Lung (tissue), 12 donors: ENCODE data around the gene ZNF300. TPM values are rescaled to one million over a fixed set of nuclear protein-coding genes. Genes with fewer than 3 reads are reported as not detected.

Source experiments
- ATAC-seq: fragments of 200-7000 bp; cut with Tn5 transposase; one replicate; pipeline ENCODE4 v1.9.1; 2020; ENCODE audit warnings: moderate number of reproducible peaks; ENCODE audit not compliant: insufficient read depth, low FRiP score
- DNase-seq, 3 donors: peaks; one replicate each; pipeline ENCODE4 v3.0.0-alpha.2; 2013 to 2017
- H3K27ac ChIP-seq, 2 donors: one replicate each; pipeline ENCODE4 v1.5.1; 2013; ENCODE audit warnings: mild to moderate bottlenecking in 2 of 2, moderate library complexity in 2 of 2, control low read depth in 1 of 2, inconsistent platforms in 1 of 2, low read depth in 1 of 2, low read length in 1 of 2
- H3K27me3 ChIP-seq, 3 donors: one replicate each; pipeline ENCODE4 v1.5.1; 2013; ENCODE audit warnings: low read length in 2 of 3; ENCODE audit not compliant: control insufficient read depth in 3 of 3, insufficient read depth in 3 of 3
- H3K36me3 ChIP-seq, 4 donors: one replicate each; pipeline ENCODE4 v1.5.1; 2013; ENCODE audit warnings: low read length in 4 of 4, mild to moderate bottlenecking in 1 of 4, moderate library complexity in 1 of 4; ENCODE audit not compliant: control insufficient read depth in 4 of 4, insufficient read depth in 4 of 4
- H3K4me1 ChIP-seq, 5 donors: one replicate each; pipeline ENCODE4 v1.5.1; 2013; ENCODE audit warnings: low read length in 5 of 5, mild to moderate bottlenecking in 2 of 5, moderate library complexity in 1 of 5; ENCODE audit not compliant: control insufficient read depth in 5 of 5, insufficient read depth in 5 of 5
- H3K4me3 ChIP-seq: one replicate; pipeline ENCODE4 v1.5.1; 2013; ENCODE audit warnings: mild to moderate bottlenecking, control low read depth, moderate library complexity
- H3K9ac ChIP-seq, 2 donors: one replicate each; pipeline ENCODE4 v1.5.1; 2013; ENCODE audit warnings: low read length in 2 of 2, control low read depth in 1 of 2; ENCODE audit not compliant: insufficient read depth in 1 of 2
- H3K9me3 ChIP-seq, 4 donors: one replicate each; pipeline ENCODE4 v1.5.1; 2013; ENCODE audit warnings: low read length in 3 of 4, mild to moderate bottlenecking in 1 of 4, moderate library complexity in 1 of 4; ENCODE audit not compliant: control insufficient read depth in 4 of 4, insufficient read depth in 3 of 4
- WGBS, 2 donors: extraction: QIAGEN DNeasy Blood & Tissue Kit; methylation state at CpG; one replicate each; pipeline ENCODE4 v1.1.7; 2013; 5-methylcytosine and 5-hydroxymethylcytosine counted together
- polyA plus RNA-seq, 2 donors: library from polyadenylated mRNA; stranded (reverse); fragments of 200-250 nt; gene quantifications; one replicate each; pipeline ENCODE4 v1.2.1, GENCODE V29; 2013
- total RNA-seq, 2 donors: library from RNA; depleted of rRNA in 1 of 2; stranded (reverse); fragments of >200 nt in 1 of 2; gene quantifications; one replicate each; pipeline ENCODE4 v1.2.1, GENCODE V29; 2014 to 2021
- TF ChIP-seq, protein P1 (sequence below): IDR thresholded peaks from 2 replicates; pipeline ENCODE4 v1.5.1; 2012; ENCODE audit warnings: mild to moderate bottlenecking; ENCODE audit errors: control extremely low read depth, extremely low read depth
- donor health status: control.
- donor health status: control.
- donor health status: Bipolar disorder and iron deficiency.
- donor health status: healthy.
- donor health status: DM: yes; HTN: yes; CAD: no.

ZNF300 gene
- total and polyA plus RNA-seq, 4 donors, result 1.8 to 11.3 (median 2.9) TPM

DNA sequence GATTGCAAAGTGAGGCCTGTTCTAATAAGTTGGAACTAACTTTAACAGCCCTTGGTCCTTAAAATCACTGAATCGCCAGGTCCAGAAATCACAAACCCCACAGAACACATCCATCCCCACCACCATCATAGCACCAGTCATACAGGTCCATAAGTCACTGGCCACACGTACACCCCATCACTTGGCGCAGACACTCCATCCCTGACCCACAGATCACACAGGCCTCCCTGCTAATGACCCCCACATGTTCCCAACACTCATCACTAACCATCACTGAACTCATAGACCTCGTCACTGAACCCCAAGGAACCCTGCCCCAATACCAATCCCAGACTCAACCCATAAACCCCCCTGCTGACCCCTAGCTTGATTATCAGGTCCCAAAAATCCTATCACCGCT is 41.2 kb upstream of the ZNF300 start:
- Histone ChIP-seq H3K27me3 (no peaks in the 10 kb centered on the region), H3K9ac (peak overlapping the region; percentile 78 to 99), H3K9me3 (peaks cover 5 to 41% (median 24%) of the 10 kb centered on the region in 4 donors), H3K4me3 (peak overlapping the region; percentile 50), H3K4me1 (no peaks in the 10 kb centered on the region), H3K27ac (peak overlapping the region; percentile 63 to 94), H3K36me3 (peaks cover 0 to 26% (median 23%) of the 10 kb centered on the region in 4 donors)
- ATAC-seq, result no peak
- TF ChIP-seq, protein P1, sequence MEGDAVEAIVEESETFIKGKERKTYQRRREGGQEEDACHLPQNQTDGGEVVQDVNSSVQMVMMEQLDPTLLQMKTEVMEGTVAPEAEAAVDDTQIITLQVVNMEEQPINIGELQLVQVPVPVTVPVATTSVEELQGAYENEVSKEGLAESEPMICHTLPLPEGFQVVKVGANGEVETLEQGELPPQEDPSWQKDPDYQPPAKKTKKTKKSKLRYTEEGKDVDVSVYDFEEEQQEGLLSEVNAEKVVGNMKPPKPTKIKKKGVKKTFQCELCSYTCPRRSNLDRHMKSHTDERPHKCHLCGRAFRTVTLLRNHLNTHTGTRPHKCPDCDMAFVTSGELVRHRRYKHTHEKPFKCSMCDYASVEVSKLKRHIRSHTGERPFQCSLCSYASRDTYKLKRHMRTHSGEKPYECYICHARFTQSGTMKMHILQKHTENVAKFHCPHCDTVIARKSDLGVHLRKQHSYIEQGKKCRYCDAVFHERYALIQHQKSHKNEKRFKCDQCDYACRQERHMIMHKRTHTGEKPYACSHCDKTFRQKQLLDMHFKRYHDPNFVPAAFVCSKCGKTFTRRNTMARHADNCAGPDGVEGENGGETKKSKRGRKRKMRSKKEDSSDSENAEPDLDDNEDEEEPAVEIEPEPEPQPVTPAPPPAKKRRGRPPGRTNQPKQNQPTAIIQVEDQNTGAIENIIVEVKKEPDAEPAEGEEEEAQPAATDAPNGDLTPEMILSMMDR, result no peak
- WGBS, 2 donors, result 51 to 63% methylated on average over 5 of the region's 5 CpGs
- peak in 1 of 3 donors; percentile 50 for DNase-seq

DNA sequence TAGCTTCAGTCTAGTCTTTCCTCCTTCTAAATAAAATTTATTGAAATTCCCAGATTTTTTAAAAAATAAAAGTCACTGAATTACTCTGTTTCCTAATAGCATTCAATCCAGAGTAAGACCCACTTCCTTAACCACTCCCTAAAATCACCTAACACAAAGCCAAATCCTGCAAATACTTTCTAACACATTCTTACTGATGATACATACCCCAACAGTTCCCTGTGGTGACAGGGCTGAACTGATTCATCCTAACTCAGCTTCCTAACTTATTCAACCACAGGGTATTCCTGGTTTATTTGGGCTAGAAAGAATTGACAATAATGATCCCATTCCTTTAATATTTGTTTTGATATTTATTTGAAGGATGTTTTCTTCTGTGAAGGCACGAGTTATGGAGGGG is 40.7 kb upstream of the ZNF300 start:
- DNase-seq, result no peak
- peaks cover 9 to 46% (median 24%) of the 10 kb centered on the region in 4 donors for H3K9me3 ChIP-seq
- H3K9ac ChIP-seq, result no peak overlapping the region
- no peaks in the 10 kb centered on the region for H3K27me3 ChIP-seq
- 70 to 78% methylated on average over 1 of the region's 1 CpG for WGBS, 2 donors
- H3K4me3 ChIP-seq, result no peak overlapping the region
- peak overlapping the region in 1 of 2 donors; percentile 94 for H3K27ac ChIP-seq
- TF ChIP-seq, protein P1, result no peak
- no peaks in the 10 kb centered on the region for H3K4me1 ChIP-seq
- ATAC-seq, result no peak
- H3K36me3 ChIP-seq, result peaks cover 0 to 30% (median 27%) of the 10 kb centered on the region in 4 donors

DNA sequence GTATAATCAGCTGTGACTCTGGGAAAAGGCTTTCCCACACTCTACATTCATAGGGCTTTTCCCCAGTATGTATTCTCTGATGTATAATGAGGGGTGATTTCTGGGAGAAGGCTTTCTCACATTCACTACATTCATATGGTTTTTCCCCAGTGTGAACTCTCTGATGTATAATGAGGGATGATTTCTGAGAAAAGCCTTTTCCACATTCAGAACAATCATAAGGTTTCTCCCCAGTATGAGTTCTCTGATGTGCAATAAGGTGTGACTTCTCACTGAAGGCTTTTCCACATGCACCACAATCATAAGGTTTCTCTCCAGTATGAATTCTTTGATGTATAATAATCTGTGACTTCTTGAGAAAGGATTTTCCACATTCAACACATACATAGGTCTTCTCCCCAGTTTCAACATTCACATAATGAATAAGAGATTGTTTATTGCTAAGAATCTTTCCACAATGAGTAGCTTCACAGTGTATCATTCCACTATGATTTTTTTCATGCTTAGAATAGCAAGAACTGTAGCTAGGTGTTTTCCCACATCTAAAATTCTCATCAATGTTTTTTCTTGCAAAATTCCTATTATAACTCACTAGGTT is 26.7 kb upstream of the ZNF300 start:
- Histone ChIP-seq H3K27me3 (no peaks in the 10 kb centered on the region), H3K27ac (no peak overlapping the region), H3K9me3 (peaks cover 26 to 65% (median 42%) of the 10 kb centered on the region in 4 donors), H3K4me3 (no peak overlapping the region), H3K9ac (no peak overlapping the region), H3K4me1 (no peaks in the 10 kb centered on the region), H3K36me3 (peaks cover 0 to 49% (median 28%) of the 10 kb centered on the region in 4 donors)
- ATAC-seq (no peak), DNase-seq (no peak)
- TF ChIP-seq, protein P1, result no peak

DNA sequence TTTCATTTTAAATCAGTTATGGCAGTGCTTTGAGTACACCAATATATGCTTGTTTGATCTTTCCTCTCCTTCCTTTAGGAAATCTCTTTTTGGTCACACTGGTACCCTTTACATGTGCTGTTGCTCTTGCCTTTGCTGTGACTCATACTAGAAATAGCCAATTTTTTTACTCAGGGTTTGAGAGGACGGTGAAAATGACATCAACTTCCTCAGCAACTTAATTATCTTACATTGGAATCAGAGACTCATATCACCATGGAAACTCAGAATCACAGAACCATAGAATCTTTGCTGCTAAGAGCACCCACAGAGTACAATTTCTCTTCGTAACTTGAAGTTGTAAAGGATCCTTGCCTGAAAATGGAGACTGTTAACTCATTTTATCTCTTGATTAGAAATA is 13.8 kb upstream of the ZNF300 start:
- Histone ChIP-seq H3K9me3 (peaks cover 0 to 25% (median 14%) of the 10 kb centered on the region in 4 donors), H3K9ac (no peak overlapping the region), H3K4me1 (no peaks in the 10 kb centered on the region), H3K27me3 (no peaks in the 10 kb centered on the region), H3K36me3 (no peaks in the 10 kb centered on the region), H3K4me3 (no peak overlapping the region), H3K27ac (no peak overlapping the region)
- ATAC-seq (no peak), DNase-seq (no peak)
- TF ChIP-seq, protein P1, result no peak
- WGBS, 2 donors, result 62 to 64% methylated on average over 2 of the region's 2 CpGs
